NCI-H2107 treated with DMSO at 0.1 percent for 48 hours (cell line): ENCODE data around the gene MPDZ.

Source experiments
- DNase-seq: peaks from one replicate; lab custom pipeline; 2025; ENCODE audit not compliant: unreplicated experiment; lab: John Stamatoyannopoulos, UW

Gene MPDZ

GRCh38 chr9:13140843-13141592 is 138.5 kb downstream of the MPDZ start:
- no peak for DNase-seq

- no peak for DNase-seq
Measured at GRCh38 chr9:13139641-13140171, 139.8 kb downstream of the MPDZ start.

- no peak for DNase-seq
Measured at GRCh38 chr9:13137426-13137825, 142.1 kb downstream of the MPDZ start.

GRCh38 chr9:13131991-13132390 is 147.5 kb downstream of the MPDZ start:
- DNase-seq: no peak

GRCh38 chr9:13131416-13131815 is 148.1 kb downstream of the MPDZ start:
- no peak for DNase-seq

- no peak for DNase-seq
Measured at GRCh38 chr9:13128266-13128860, 151.1 kb downstream of the MPDZ start.

- no peak for DNase-seq
Measured at GRCh38 chr9:13127131-13127530, 152.4 kb downstream of the MPDZ start.

- no peak for DNase-seq
Measured at GRCh38 chr9:13125261-13125660, 154.2 kb downstream of the MPDZ start.

- DNase-seq: no peak
Measured at GRCh38 chr9:13122756-13123369, 156.6 kb downstream of the MPDZ start.

GRCh38 chr9:13118313-13118712 is 161.2 kb downstream of the MPDZ start:
- peak; percentile 3 for DNase-seq

- no peak for DNase-seq
Measured at GRCh38 chr9:13116292-13116691, 163.2 kb downstream of the MPDZ start.

GRCh38 chr9:13113751-13114150 is 165.7 kb downstream of the MPDZ start:
- no peak for DNase-seq

GRCh38 chr9:13113216-13113615 is 166.3 kb downstream of the MPDZ start:
- DNase-seq: no peak

- no peak for DNase-seq
Measured at GRCh38 chr9:13111778-13112177, 167.7 kb downstream of the MPDZ start.

GRCh38 chr9:13110766-13111417 is 168.6 kb downstream of the MPDZ start:
- no peak for DNase-seq

- no peak for DNase-seq
Measured at GRCh38 chr9:13109781-13110180, 169.7 kb downstream of the MPDZ start.

GRCh38 chr9:13107008-13107407 is 172.5 kb downstream of the MPDZ start:
- no peak for DNase-seq

- DNase-seq: no peak
Measured at GRCh38 chr9:13100914-13101572, 178.4 kb downstream of the MPDZ start.

GRCh38 chr9:13095056-13095455 is 184.4 kb downstream of the MPDZ start:
- DNase-seq: no peak

- DNase-seq: no peak
Measured at GRCh38 chr9:13090628-13091027, 188.9 kb downstream of the MPDZ start.

- no peak for DNase-seq
Measured at GRCh38 chr9:13089666-13090065, 189.8 kb downstream of the MPDZ start.
